LNCaP clone FGC (cell line): ENCODE data around the gene HSPA4.

Source experiments
- DNase-seq: peaks from one replicate; pipeline ENCODE4 v3.0.0-alpha.2; 2011; ENCODE audit warnings: low read depth
- H3K4me3 ChIP-seq: 2 replicates; pipeline ENCODE4 v1.5.1; 2011; ENCODE audit warnings: mild to moderate bottlenecking, low read depth, low read length, control low read depth
- CTCF ChIP-seq: IDR thresholded peaks from 2 replicates; pipeline ENCODE4 v1.5.1; 2012; ENCODE audit warnings: mild to moderate bottlenecking; ENCODE audit not compliant: control insufficient read depth, insufficient read depth; ENCODE audit errors: extremely low read depth

HSPA4 gene

GRCh38 chr5:133112026-133112660, 60.3 kb downstream of the HSPA4 start:
- DNase-seq, result no peak
- no peak overlapping the region for H3K4me3 ChIP-seq
- TF ChIP-seq CTCF, result no peak

GRCh38 chr5:133113331-133114061, 61.7 kb downstream of the HSPA4 start:
- no peak overlapping the region for H3K4me3 ChIP-seq
- no peak for DNase-seq

GRCh38 chr5:133114166-133114932, 62.5 kb downstream of the HSPA4 start:
- no peak for DNase-seq
- no peak overlapping the region for H3K4me3 ChIP-seq
- TF ChIP-seq CTCF, result no peak

More at GRCh38 chr5:133113331-133114061, 61.7 kb downstream of the HSPA4 start:
- TF ChIP-seq CTCF, result no peak

- no peak overlapping the region for H3K4me3 ChIP-seq
- no peak for TF ChIP-seq CTCF
- no peak for DNase-seq
Measured at GRCh38 chr5:133114933-133115310, 63.1 kb downstream of the HSPA4 start.

GRCh38 chr5:133116601-133117000, 64.8 kb downstream of the HSPA4 start:
- TF ChIP-seq CTCF, result no peak
- DNase-seq, result no peak
- H3K4me3 ChIP-seq, result no peak overlapping the region

GRCh38 chr5:133117166-133117911, 65.5 kb downstream of the HSPA4 start:
- no peak for DNase-seq
- no peak for TF ChIP-seq CTCF
- no peak overlapping the region for H3K4me3 ChIP-seq
